ENCODE results near the gene AAR2. TPM values are rescaled to one million over a fixed set of nuclear protein-coding genes. Genes with fewer than 3 reads are reported as not detected.

Gene AAR2
- total RNA-seq, 2 experiments from 2014 or later, result 22.3 to 22.5 TPM

DNA sequence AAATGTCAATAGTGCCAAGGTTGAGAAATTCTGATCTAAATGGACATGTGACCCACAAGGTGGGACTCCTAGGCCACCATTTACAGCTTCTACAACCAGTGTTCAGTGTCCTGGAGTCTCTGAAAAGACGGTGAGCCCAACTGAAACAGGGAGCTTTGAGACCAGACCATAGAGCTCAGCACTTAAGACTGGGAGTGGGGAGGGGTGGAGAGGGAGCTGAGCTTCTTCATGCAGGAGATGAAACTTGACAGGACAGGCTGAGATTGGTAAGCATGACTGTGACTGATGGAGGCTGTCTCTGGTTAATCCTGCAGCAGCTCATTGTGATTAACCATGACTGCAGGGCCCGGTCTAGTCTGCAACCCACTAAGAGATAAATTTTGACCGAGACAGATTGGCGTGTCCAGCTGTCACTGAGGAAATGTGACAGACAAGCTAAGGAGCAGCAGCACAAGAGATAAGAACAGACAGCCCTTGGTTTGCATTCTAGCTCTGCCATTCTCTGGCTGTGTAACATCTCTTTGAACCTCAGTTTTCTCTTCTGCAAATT lies 1.4 kb upstream of the AAR2 start:
- H3K27me3 Mint-ChIP-seq, result no peaks in the 10 kb centered on the region

DNA sequence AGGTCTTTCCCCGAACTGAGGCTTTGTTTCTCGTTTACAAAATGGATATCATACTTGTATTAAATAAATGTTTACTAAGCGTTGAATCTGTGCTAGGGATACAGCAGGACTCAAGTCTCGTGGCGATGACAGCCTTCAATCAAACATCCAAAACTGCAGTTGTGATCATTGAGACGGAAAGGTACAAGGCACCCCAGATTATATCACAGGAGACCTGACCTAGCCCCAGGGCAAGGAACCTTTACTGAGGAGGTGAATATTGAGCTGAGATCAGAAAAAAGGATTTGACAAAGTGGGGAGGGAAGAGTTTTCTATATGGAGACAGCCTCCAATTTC lies 476 bp downstream of the AAR2 start:
- peaks cover 4% of the 10 kb centered on the region for H3K36me3 Mint-ChIP-seq
- POLR2A ChIA-PET, result interaction anchor here (0.5 to 1.4 kb wide), 6 partner anchors 19 to 942 kb away, joined by 3 read pairs; no protein-coding TSS in a partner anchor
- H3K4me3 Mint-ChIP-seq, result peak overlapping the region; percentile 82
- H3K9me3 Mint-ChIP-seq, result no peaks in the 10 kb centered on the region
- H3K27me3 Mint-ChIP-seq, result no peaks in the 10 kb centered on the region
- DNase-seq (no peak), ATAC-seq (ENCODE audit: low read depth) (no peak)
- peaks cover 21% of the 10 kb centered on the region for H3K4me1 Mint-ChIP-seq
- H3K27ac Mint-ChIP-seq, result peak overlapping the region; percentile 90

More for the DNA sequence above, 1.4 kb upstream of the AAR2 start:
- peaks cover 1% of the 10 kb centered on the region for H3K36me3 Mint-ChIP-seq
- DNase-seq (no peak), ATAC-seq (ENCODE audit: low read depth) (no peak)
- no peaks in the 10 kb centered on the region for H3K9me3 Mint-ChIP-seq
- H3K4me3 Mint-ChIP-seq, result peak overlapping the region; percentile 8
- peaks cover 26% of the 10 kb centered on the region for H3K4me1 Mint-ChIP-seq
- POLR2A ChIA-PET, result no interaction called here
- no peak overlapping the region for H3K27ac Mint-ChIP-seq

DNA sequence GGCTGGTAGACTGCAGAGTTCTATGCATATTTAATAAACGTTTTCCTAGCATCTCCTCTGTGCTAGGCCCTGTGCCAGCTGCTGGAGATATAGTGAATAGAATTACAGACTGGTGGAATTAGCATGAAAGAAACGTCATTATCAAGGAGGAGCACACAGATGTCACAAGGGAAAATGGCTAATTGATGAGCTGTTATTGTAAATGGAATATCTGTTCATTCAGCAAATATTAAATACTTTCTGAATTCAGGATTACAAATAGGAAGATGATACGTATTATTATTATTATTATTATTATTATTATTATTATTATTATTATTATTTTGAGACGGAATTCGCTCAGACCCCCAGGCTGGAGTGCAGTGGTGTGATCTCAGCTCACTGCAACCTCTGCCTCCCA lies 1.2 kb downstream of the AAR2 start:
- H3K27ac Mint-ChIP-seq, result peak overlapping the region; percentile 90
- no peaks in the 10 kb centered on the region for H3K27me3 Mint-ChIP-seq
- POLR2A ChIA-PET, result interaction anchor here (0.9 to 1.0 kb wide), 2 partner anchors 18 to 48 kb away, joined by 3 read pairs; no protein-coding TSS in a partner anchor
- DNase-seq, result no peak
- ATAC-seq (ENCODE audit: low read depth), result no peak
- no peaks in the 10 kb centered on the region for H3K9me3 Mint-ChIP-seq
- H3K36me3 Mint-ChIP-seq, result peaks cover 4% of the 10 kb centered on the region
- peak overlapping the region; percentile 82 for H3K4me3 Mint-ChIP-seq
- peaks cover 21% of the 10 kb centered on the region for H3K4me1 Mint-ChIP-seq

DNA sequence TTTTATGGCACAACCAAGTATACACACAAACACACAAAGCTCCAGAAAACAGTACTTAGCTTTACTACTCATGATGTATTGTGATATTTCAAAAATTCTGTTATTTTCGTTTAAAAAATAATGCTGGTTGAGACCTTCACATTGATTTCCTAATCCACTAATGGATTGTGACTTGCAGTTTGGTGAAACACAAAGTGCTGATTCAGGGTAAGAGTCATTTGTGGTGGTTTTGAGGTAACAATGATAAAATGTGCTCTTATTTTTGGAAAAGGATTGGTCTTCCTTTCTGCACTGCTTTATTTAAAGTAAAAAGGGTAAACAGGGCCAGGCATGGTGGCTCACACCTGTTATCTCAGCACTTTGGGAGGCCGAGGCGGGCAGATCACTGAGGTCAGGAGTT lies 1.9 kb downstream of the AAR2 start:
- peak overlapping the region; percentile 42 for H3K4me3 Mint-ChIP-seq
- H3K27me3 Mint-ChIP-seq, result no peaks in the 10 kb centered on the region
- H3K9me3 Mint-ChIP-seq, result no peaks in the 10 kb centered on the region
- DNase-seq (no peak), ATAC-seq (ENCODE audit: low read depth) (no peak)
- POLR2A ChIA-PET, result no interaction called here
- peaks cover 21% of the 10 kb centered on the region for H3K4me1 Mint-ChIP-seq
- H3K36me3 Mint-ChIP-seq, result peaks cover 4% of the 10 kb centered on the region
- no peak overlapping the region for H3K27ac Mint-ChIP-seq

DNA sequence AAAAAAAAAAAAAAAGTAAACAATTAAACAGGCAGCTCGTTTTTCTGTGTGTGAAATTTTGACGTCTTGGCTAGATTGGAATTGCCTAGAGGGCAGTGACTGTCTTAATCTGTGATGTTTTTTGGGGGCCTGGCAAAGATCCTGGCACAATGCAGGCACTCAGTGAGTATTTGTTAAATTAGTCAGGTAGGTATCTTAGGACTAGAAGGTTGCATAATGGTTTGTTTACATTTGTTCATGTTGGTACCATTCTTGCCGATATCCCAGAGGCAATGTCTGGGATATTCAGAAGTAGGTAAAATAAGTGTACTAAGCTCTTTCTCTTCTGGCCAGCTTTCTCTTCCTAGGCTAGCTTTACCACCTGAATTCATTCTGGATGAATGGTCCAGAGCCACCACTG lies 2.5 kb downstream of the AAR2 start:
- H3K4me3 Mint-ChIP-seq, result peak overlapping the region; percentile 28
- DNase-seq (no peak), ATAC-seq (ENCODE audit: low read depth) (no peak)
- H3K4me1 Mint-ChIP-seq, result peaks cover 22% of the 10 kb centered on the region
- no peaks in the 10 kb centered on the region for H3K9me3 Mint-ChIP-seq
- POLR2A ChIA-PET, result no interaction called here
- H3K36me3 Mint-ChIP-seq, result peaks cover 4% of the 10 kb centered on the region
- no peak overlapping the region for H3K27ac Mint-ChIP-seq
- no peaks in the 10 kb centered on the region for H3K27me3 Mint-ChIP-seq

DNA sequence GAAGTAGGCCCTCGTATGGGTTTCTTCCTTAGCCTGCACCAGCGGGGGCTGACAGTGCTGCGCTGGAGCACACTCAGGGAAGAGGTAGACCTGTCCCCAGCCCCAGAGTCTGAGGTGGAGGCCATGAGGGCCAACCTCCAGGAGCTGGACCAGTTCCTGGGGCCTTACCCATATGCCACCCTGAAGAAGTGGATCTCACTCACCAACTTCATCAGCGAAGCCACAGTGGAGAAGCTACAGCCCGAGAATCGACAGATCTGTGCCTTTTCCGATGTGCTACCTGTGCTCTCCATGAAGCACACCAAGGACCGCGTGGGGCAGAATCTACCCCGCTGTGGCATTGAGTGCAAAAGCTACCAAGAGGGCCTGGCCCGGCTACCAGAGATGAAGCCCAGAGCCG lies 3.8 kb downstream of the AAR2 start:
- H3K27me3 Mint-ChIP-seq, result no peaks in the 10 kb centered on the region
- POLR2A ChIA-PET, result no interaction called here
- peaks cover 22% of the 10 kb centered on the region for H3K4me1 Mint-ChIP-seq
- H3K4me3 Mint-ChIP-seq, result no peak overlapping the region
- H3K36me3 Mint-ChIP-seq, result peaks cover 6% of the 10 kb centered on the region
- no peak for ATAC-seq (ENCODE audit: low read depth)
- H3K9me3 Mint-ChIP-seq, result no peaks in the 10 kb centered on the region
- DNase-seq, result no peak
- no peak overlapping the region for H3K27ac Mint-ChIP-seq

DNA sequence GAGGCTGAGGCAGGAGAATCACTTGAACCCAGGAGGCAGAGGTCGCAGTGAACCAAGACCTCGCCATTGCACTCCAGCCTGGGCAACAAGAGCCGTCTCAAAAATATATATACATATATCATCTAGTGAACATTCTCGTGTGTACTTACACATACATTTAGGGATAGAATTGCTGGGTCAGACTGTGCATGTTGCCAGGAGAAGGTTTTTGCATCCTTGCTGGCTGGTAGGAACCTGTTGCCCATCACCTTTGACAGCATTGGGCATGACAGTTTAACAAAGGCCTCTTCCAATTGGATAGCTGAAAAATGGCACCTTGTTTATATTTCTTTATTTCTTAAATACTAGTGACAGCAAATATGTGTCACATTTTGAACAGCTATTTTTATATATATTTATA lies 5.4 kb downstream of the AAR2 start:
- no peak for ATAC-seq (ENCODE audit: low read depth)
- H3K9me3 Mint-ChIP-seq, result no peaks in the 10 kb centered on the region
- POLR2A ChIA-PET, result interaction anchor here (0.6 kb wide), 2 partner anchors 13 to 499 kb away, joined by 3 to 5 read pairs; partner anchors contain the start of gene RBM39
- peaks cover 11% of the 10 kb centered on the region for H3K36me3 Mint-ChIP-seq
- H3K27me3 Mint-ChIP-seq, result no peaks in the 10 kb centered on the region
- no peak overlapping the region for H3K27ac Mint-ChIP-seq
- peaks cover 18% of the 10 kb centered on the region for H3K4me1 Mint-ChIP-seq
- no peak for DNase-seq
- H3K4me3 Mint-ChIP-seq, result no peak overlapping the region

DNA sequence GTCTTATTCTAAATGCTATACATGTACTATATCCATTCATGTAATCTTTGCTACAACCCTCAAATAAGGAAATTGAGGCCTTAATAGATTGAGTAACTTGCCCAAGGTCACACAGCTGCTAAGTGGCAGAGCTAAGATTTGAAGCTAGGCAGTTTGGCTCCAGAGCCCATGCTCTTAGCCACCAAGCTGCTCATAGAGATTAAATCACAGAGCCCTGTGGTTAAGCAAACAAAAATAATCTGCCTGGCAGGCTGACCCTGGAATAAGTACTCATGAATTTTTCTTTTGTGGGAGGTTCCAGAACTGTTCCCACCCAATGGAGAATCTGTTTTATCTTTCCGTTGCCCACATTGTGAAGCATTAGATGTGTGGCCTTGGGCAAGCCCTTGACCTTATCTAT lies 7.4 kb downstream of the AAR2 start:
- Mint-ChIP-seq H3K36me3 (peaks cover 20% of the 10 kb centered on the region), H3K27me3 (no peaks in the 10 kb centered on the region), H3K4me3 (no peak overlapping the region), H3K27ac (no peak overlapping the region), H3K4me1 (peaks cover 8% of the 10 kb centered on the region), H3K9me3 (no peaks in the 10 kb centered on the region)
- ATAC-seq (ENCODE audit: low read depth) (no peak), DNase-seq (no peak)
- POLR2A ChIA-PET, result no interaction called here

DNA sequence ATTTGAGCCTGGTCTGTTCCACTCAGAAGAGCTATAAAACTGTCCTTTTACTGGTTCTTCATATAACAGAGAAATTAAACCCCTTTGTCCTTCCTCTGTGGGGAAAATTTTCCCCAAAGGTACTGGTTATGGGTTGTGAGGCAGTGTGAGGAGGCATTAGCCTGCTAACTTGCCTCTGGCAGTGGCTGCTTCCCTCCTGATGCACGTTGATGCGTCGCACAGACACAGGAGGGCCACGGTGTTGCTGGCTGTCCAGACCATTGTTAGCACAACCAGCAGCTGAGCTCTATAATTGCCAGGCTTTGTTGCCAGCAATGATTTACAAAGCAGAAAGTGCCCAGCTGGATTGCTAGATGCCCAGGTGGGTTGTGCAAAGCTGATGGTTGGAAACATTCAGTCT lies 10.1 kb downstream of the AAR2 start:
- Mint-ChIP-seq H3K9me3 (no peaks in the 10 kb centered on the region), H3K36me3 (peaks cover 23% of the 10 kb centered on the region), H3K4me3 (no peak overlapping the region), H3K4me1 (peaks cover 4% of the 10 kb centered on the region), H3K27me3 (no peaks in the 10 kb centered on the region), H3K27ac (no peak overlapping the region)
- ATAC-seq (ENCODE audit: low read depth), result no peak
- DNase-seq, result no peak
- POLR2A ChIA-PET, result no interaction called here

DNA sequence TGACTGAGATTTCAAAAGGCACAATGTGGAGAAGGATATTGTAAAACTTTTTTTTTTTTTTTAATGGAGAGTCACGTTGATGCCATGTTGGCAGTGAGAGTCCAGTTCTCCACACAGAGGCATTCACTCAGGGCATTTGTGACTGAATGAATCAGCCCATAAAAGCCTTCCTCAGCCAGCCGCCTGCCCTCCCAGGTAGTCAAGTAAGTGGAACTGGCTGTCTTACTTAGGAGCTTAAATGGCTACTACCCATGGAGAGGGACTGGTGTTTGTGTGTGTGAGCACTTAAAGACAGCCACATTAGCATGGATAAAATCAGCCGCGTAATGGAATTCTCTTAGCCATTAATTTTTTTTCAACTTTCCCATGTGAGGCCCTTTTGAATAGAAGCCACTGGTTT lies 12.6 kb downstream of the AAR2 start:
- H3K27ac Mint-ChIP-seq, result no peak overlapping the region
- peaks cover 2% of the 10 kb centered on the region for H3K4me1 Mint-ChIP-seq
- DNase-seq (no peak), ATAC-seq (ENCODE audit: low read depth) (no peak)
- H3K27me3 Mint-ChIP-seq, result no peaks in the 10 kb centered on the region
- POLR2A ChIA-PET, result no interaction called here
- no peak overlapping the region for H3K4me3 Mint-ChIP-seq
- H3K36me3 Mint-ChIP-seq, result peaks cover 29% of the 10 kb centered on the region
- H3K9me3 Mint-ChIP-seq, result no peaks in the 10 kb centered on the region

DNA sequence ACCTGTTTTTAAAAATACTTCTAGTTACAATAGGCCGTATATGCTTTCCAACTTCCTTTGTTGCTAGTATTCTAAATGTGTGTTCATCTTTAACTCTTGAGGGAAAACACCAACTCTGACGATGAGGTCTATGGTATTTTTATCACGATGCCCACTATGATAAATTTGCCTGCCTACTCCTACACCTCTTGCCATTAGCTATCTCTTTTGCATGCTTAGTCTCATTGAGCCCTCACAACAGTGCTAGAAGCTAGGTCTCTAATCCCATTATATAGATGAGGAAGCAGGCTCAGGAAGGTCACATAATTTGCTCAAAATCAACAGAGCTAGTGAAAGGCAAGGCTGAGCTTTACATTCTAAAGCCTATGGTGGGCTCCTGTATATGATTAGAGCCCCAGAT lies 13.2 kb downstream of the AAR2 start:
- H3K36me3 Mint-ChIP-seq, result peaks cover 29% of the 10 kb centered on the region
- H3K4me3 Mint-ChIP-seq, result no peak overlapping the region

DNA sequence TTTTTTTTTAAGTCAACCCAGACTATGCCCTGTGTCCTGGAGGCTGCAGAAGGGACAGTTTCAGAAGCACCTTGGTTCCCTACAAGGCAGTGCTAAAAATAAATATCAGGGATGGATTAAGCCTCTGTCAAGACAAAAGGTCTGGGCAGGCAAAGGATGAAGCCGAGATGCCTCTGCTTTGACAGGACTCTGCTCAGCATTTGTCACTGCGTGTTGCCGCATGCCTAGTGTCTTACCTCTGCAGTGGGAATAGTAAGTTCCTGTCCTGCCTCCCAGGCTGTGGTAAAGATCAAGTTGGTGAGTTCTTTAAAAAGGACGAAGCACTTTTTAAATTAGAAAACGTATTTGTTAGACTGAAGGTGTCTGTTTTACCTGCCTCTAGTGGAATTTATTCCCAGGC lies 15.1 kb downstream of the AAR2 start:
- Mint-ChIP-seq H3K27me3 (no peaks in the 10 kb centered on the region), H3K4me3 (no peak overlapping the region), H3K9me3 (no peaks in the 10 kb centered on the region), H3K4me1 (peaks cover 2% of the 10 kb centered on the region), H3K36me3 (peaks cover 22% of the 10 kb centered on the region), H3K27ac (no peak overlapping the region)
- POLR2A ChIA-PET, result no interaction called here
- no peak for ATAC-seq (ENCODE audit: low read depth)
- no peak for DNase-seq

More for the DNA sequence above, 13.2 kb downstream of the AAR2 start:
- Mint-ChIP-seq H3K27me3 (no peaks in the 10 kb centered on the region), H3K4me1 (peaks cover 2% of the 10 kb centered on the region), H3K27ac (no peak overlapping the region), H3K9me3 (no peaks in the 10 kb centered on the region)
- POLR2A ChIA-PET, result no interaction called here
- DNase-seq, result no peak
- no peak for ATAC-seq (ENCODE audit: low read depth)

DNA sequence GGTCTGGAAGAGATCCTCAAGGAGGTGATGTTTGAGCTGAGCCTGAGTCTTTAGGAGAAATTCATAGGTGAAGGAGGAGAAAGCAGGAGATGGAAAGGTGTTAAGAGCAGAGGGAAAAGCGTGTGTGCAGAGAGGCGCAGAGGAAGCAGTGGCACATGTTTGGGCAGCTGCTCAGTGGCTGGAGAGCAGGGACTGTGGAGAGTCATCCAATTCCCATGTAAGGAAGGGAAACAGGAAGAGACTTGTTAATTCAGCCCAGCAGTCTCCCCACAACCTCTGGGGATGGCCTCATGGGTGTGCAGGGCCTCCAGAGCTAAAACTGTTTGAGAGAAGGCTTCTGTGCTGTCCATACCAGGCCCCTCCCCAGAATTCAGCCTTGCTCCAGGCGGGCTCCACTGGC lies 16.2 kb downstream of the AAR2 start:
- Mint-ChIP-seq H3K4me1 (peaks cover 2% of the 10 kb centered on the region), H3K27me3 (no peaks in the 10 kb centered on the region), H3K9me3 (no peaks in the 10 kb centered on the region), H3K4me3 (no peak overlapping the region), H3K27ac (no peak overlapping the region), H3K36me3 (peaks cover 20% of the 10 kb centered on the region)
- DNase-seq, result peak; percentile 6
- POLR2A ChIA-PET, result no interaction called here
- ATAC-seq (ENCODE audit: low read depth), result no peak

DNA sequence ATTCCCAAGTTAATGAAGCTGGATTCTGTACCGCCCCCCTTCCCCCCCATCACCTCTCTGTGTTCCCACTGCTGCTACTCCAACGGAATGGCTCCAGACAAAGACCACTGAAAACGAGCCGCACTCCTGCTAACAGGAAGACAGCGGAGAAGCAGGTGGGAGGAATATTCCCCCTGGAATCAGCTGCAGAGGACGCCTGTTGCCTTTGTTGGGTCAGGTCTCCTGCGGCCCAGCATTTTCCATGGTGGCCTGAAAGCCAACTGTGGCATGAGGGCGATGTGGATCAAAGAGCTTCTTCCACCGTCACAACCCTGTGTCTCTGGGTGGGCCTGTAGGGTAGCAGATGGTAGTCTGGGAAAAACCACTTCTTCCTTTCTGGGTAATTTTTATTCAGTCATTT lies 16.8 kb downstream of the AAR2 start:
- POLR2A ChIA-PET, result no interaction called here
- DNase-seq, result no peak
- no peak overlapping the region for H3K4me3 Mint-ChIP-seq
- H3K4me1 Mint-ChIP-seq, result peaks cover 2% of the 10 kb centered on the region
- peaks cover 16% of the 10 kb centered on the region for H3K36me3 Mint-ChIP-seq
- no peaks in the 10 kb centered on the region for H3K27me3 Mint-ChIP-seq
- H3K9me3 Mint-ChIP-seq, result no peaks in the 10 kb centered on the region
- ATAC-seq (ENCODE audit: low read depth), result no peak
- no peak overlapping the region for H3K27ac Mint-ChIP-seq

DNA sequence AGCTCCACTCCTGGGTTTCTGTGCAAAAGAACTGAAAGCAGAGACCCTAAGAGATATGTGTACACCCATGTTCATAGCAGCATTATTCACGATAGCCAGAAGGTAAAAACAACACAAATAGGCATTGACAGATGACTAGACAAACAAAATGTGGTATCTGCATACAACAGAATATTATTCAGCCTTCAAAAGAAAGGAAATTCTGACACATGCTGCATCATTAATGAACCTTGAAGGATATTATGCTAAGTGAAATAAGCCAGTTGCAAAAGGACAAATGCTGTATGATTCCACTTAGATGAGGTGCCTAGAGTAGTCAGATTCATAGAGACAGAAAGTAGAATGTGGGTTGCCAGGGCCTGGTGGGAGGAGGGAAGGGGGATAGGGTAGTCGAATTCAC lies 17.8 kb downstream of the AAR2 start:
- POLR2A ChIA-PET, result no interaction called here
- H3K9me3 Mint-ChIP-seq, result no peaks in the 10 kb centered on the region
- ATAC-seq (ENCODE audit: low read depth) (no peak), DNase-seq (no peak)
- H3K27me3 Mint-ChIP-seq, result no peaks in the 10 kb centered on the region
- H3K27ac Mint-ChIP-seq, result no peak overlapping the region
- H3K36me3 Mint-ChIP-seq, result peaks cover 12% of the 10 kb centered on the region
- H3K4me1 Mint-ChIP-seq, result no peaks in the 10 kb centered on the region
- H3K4me3 Mint-ChIP-seq, result no peak overlapping the region

All from activated naive CD8-positive, alpha-beta T cell treated with anti-CD3 and anti-CD28 coated beads, Interleukin-2, amount 10 ng/mL, durations not matched to agents 7 days and 5 days (primary cell).